KMS-11 (cell line): ENCODE data around the gene PRKCH.

Experiments
- H2AFZ ChIP-seq: fragments of 200-600 bp; sonication (generic); 2 replicates; pipeline ENCODE4 v1.6.1; 2016; ENCODE audit warnings: antibody characterized with exemption, mixed run types, low read depth
- H3K27ac ChIP-seq: fragments of 200-600 bp; sonication (generic); 2 replicates; pipeline ENCODE4 v1.6.1; 2016; ENCODE audit warnings: mild to moderate bottlenecking, mixed run types
- H3K27me3 ChIP-seq: fragments of 200-600 bp; sonication (generic); 2 replicates; pipeline ENCODE4 v1.6.1; 2017; ENCODE audit warnings: mild to moderate bottlenecking, low read depth, mixed run types, moderate library complexity; ENCODE audit not compliant: insufficient read depth
- H3K36me3 ChIP-seq: fragments of 200-600 bp; sonication (generic); 2 replicates; pipeline ENCODE4 v1.6.1; 2017; ENCODE audit warnings: mild to moderate bottlenecking, mixed run types; ENCODE audit not compliant: insufficient read depth
- H3K4me1 ChIP-seq: fragments of 200-600 bp; sonication (generic); 2 replicates; pipeline ENCODE4 v1.6.1; 2016; ENCODE audit warnings: mild to moderate bottlenecking, low read depth, mixed run types; ENCODE audit not compliant: poor library complexity, severe bottlenecking
- H3K4me2 ChIP-seq: fragments of 200-600 bp; sonication (generic); 2 replicates; pipeline ENCODE4 v1.7.0; 2016; ENCODE audit warnings: mild to moderate bottlenecking, mixed run types
- H3K4me3 ChIP-seq: fragments of 200-600 bp; sonication (generic); IDR thresholded peaks from 2 replicates; pipeline ENCODE4 v1.6.1; 2017; ENCODE audit warnings: low read depth, low read length, mixed read lengths; ENCODE audit not compliant: insufficient read depth
- H3K79me2 ChIP-seq: fragments of 200-600 bp; sonication (generic); 2 replicates; pipeline ENCODE4 v1.6.1; 2016; ENCODE audit warnings: low read depth, mixed run types; ENCODE audit not compliant: insufficient read depth
- H3K9ac ChIP-seq: fragments of 200-600 bp; sonication (generic); 2 replicates; pipeline ENCODE4 v1.6.1; 2016; ENCODE audit warnings: mild to moderate bottlenecking, mixed run types
- H4K20me1 ChIP-seq: fragments of 200-600 bp; sonication (generic); 2 replicates; pipeline ENCODE4 v1.6.1; 2016; ENCODE audit warnings: mild to moderate bottlenecking, mixed run types; ENCODE audit not compliant: insufficient read depth
- CTCF ChIP-seq: fragments of 200-600 bp; sonication (generic); conservative IDR thresholded peaks from 2 replicates; pipeline ENCODE4 v1.6.1; 2017; ENCODE audit warnings: low read depth, mild to moderate bottlenecking, antibody characterized with exemption, low read length, moderate library complexity, mixed read lengths

The PRKCH gene

GRCh38 chr14:61288720-61289119, 32.7 kb upstream of the PRKCH start:
- H3K9ac ChIP-seq: no peak overlapping the region
- TF ChIP-seq CTCF: no peak
- H2AFZ ChIP-seq: no peak overlapping the region
- H3K27me3 ChIP-seq: no peaks in the 10 kb centered on the region
- H3K79me2 ChIP-seq: no peaks in the 10 kb centered on the region
- H3K27ac ChIP-seq: no peak overlapping the region
- H3K36me3 ChIP-seq: no peaks in the 10 kb centered on the region
- H3K4me2 ChIP-seq: no peak overlapping the region
- no peaks in the 10 kb centered on the region for H4K20me1 ChIP-seq
- no peaks in the 10 kb centered on the region for H3K4me1 ChIP-seq
- no peak overlapping the region for H3K4me3 ChIP-seq

- no peak overlapping the region for H3K9ac ChIP-seq
Observed at GRCh38 chr14:61290701-61291100, 30.7 kb upstream of the PRKCH start.

GRCh38 chr14:61296151-61296550, 25.2 kb upstream of the PRKCH start:
- TF ChIP-seq CTCF: no peak
- no peaks in the 10 kb centered on the region for H3K27me3 ChIP-seq
- no peaks in the 10 kb centered on the region for H3K4me1 ChIP-seq
- H2AFZ ChIP-seq: no peak overlapping the region
- H3K4me3 ChIP-seq: no peak overlapping the region
- no peak overlapping the region for H3K27ac ChIP-seq
- H4K20me1 ChIP-seq: no peaks in the 10 kb centered on the region
- H3K4me2 ChIP-seq: no peak overlapping the region
- H3K9ac ChIP-seq: no peak overlapping the region
- H3K79me2 ChIP-seq: no peaks in the 10 kb centered on the region
- no peaks in the 10 kb centered on the region for H3K36me3 ChIP-seq

More at GRCh38 chr14:61290701-61291100, 30.7 kb upstream of the PRKCH start:
- Histone ChIP-seq H3K4me1 (no peaks in the 10 kb centered on the region), H3K27me3 (no peaks in the 10 kb centered on the region), H4K20me1 (no peaks in the 10 kb centered on the region), H3K4me3 (no peak overlapping the region), H3K79me2 (no peaks in the 10 kb centered on the region), H3K36me3 (no peaks in the 10 kb centered on the region), H3K27ac (no peak overlapping the region), H2AFZ (no peak overlapping the region), H3K4me2 (no peak overlapping the region)
- TF ChIP-seq CTCF: no peak

GRCh38 chr14:61296719-61297502, 24.5 kb upstream of the PRKCH start:
- H3K4me2 ChIP-seq: no peak overlapping the region
- no peaks in the 10 kb centered on the region for H3K27me3 ChIP-seq
- H3K4me3 ChIP-seq: no peak overlapping the region
- H2AFZ ChIP-seq: no peak overlapping the region
- H4K20me1 ChIP-seq: no peaks in the 10 kb centered on the region
- H3K79me2 ChIP-seq: no peaks in the 10 kb centered on the region
- TF ChIP-seq CTCF: peak; percentile 21; the same call in 1 of the 2 replicates
- H3K9ac ChIP-seq: no peak overlapping the region
- H3K4me1 ChIP-seq: no peaks in the 10 kb centered on the region
- no peak overlapping the region for H3K27ac ChIP-seq
- H3K36me3 ChIP-seq: no peaks in the 10 kb centered on the region
